Neural cell (in vitro differentiated cells): Measurements from ENCODE around the gene SLC29A4. TPM values are rescaled to one million over a fixed set of nuclear protein-coding genes. Genes with fewer than 3 reads are reported as not detected.

Experiments used
- H2AFZ ChIP-seq: fragments of 200-600, 300-800 bp; sonication (generic), shearing (Covaris generic); 2 replicates; pipeline ENCODE4 v1.6.0; 2014; ENCODE audit warnings: low read depth, mild to moderate bottlenecking, antibody characterized with exemption, low read length, moderate library complexity
- H3F3A ChIP-seq: fragments of 200-600 bp; shearing (Covaris generic); 2 replicates; pipeline ENCODE4 v1.6.1; 2016; ENCODE audit warnings: mild to moderate bottlenecking, moderate library complexity, mixed read lengths, antibody characterized with exemption, low read length; ENCODE audit not compliant: insufficient read depth, poor library complexity, severe bottlenecking
- H3K27ac ChIP-seq: fragments of 200-600, 300-800 bp; sonication (generic), shearing (Covaris generic); 2 replicates; pipeline ENCODE4 v1.5.1; 2014; ENCODE audit warnings: mild to moderate bottlenecking, low read length, moderate library complexity
- H3K27me3 ChIP-seq: fragments of 300-800, 200-600 bp; sonication (generic), shearing (Covaris generic); 2 replicates; pipeline ENCODE4 v1.6.0; 2014; ENCODE audit warnings: mild to moderate bottlenecking, low read depth, low read length, moderate library complexity; ENCODE audit not compliant: insufficient read depth
- H3K36me3 ChIP-seq: fragments of 300-800, 200-600 bp; sonication (generic), shearing (Covaris generic); 2 replicates; pipeline ENCODE4 v1.5.1; 2014; ENCODE audit warnings: mild to moderate bottlenecking, antibody characterized with exemption, low read length, moderate library complexity; ENCODE audit not compliant: insufficient read depth
- H3K4me2 ChIP-seq: fragments of 300-800, 200-600 bp; sonication (generic), shearing (Covaris generic); 2 replicates; pipeline ENCODE4 v1.6.0; 2014; ENCODE audit warnings: mild to moderate bottlenecking, low read length
- H3K4me3 ChIP-seq: fragments of 300-800, 200-600 bp; sonication (generic), shearing (Covaris generic); 2 replicates; pipeline ENCODE4 v1.5.1; 2014; ENCODE audit warnings: mild to moderate bottlenecking, low read length, moderate library complexity
- H3K79me2 ChIP-seq: fragments of 200-600 bp; shearing (Covaris generic); replicated peaks from 2 replicates; pipeline ENCODE4 v1.6.0; 2014; ENCODE audit warnings: mild to moderate bottlenecking, low read length, moderate library complexity; ENCODE audit not compliant: insufficient read depth
- H3K9ac ChIP-seq: fragments of 300-800, 200-600 bp; sonication (generic), shearing (Covaris generic); 2 replicates; pipeline ENCODE4 v1.6.1; 2016; ENCODE audit warnings: mild to moderate bottlenecking, low read length, mixed read lengths
- H3K9me2 ChIP-seq: fragments of 200-600 bp; shearing (Covaris generic); 2 replicates; pipeline ENCODE4 v1.6.1; 2016; ENCODE audit warnings: mild to moderate bottlenecking, low read length, mixed read lengths; ENCODE audit not compliant: insufficient read depth
- H3K9me3 ChIP-seq: fragments of 200-600, 300-800 bp; sonication (generic), shearing (Covaris generic); 2 replicates; pipeline ENCODE4 v1.6.1; 2016; ENCODE audit warnings: mild to moderate bottlenecking, mixed run types, low read length, moderate library complexity, mixed read lengths
- H4K20me1 ChIP-seq: fragments of 200-600 bp; shearing (Covaris generic); 2 replicates; pipeline ENCODE4 v1.6.1; 2016; ENCODE audit warnings: mild to moderate bottlenecking, mixed run types; ENCODE audit not compliant: insufficient read depth
- CTCF ChIP-seq: fragments of 450-650 bp; IDR thresholded peaks from 2 replicates; pipeline ENCODE4 v1.5.1; 2014; ENCODE audit warnings: antibody characterized with exemption, mild to moderate bottlenecking, moderate library complexity; ENCODE audit not compliant: poor library complexity, severe bottlenecking
- EP300 ChIP-seq: fragments of 450-650 bp; conservative IDR thresholded peaks from 2 replicates; pipeline ENCODE4 v1.6.1; 2014; ENCODE audit warnings: antibody characterized with exemption, mild to moderate bottlenecking, moderate library complexity; ENCODE audit not compliant: poor library complexity, severe bottlenecking
- EZH2 ChIP-seq: fragments of 200-600, 300-800 bp; shearing (Covaris generic), sonication (generic); IDR thresholded peaks from 2 replicates; pipeline ENCODE4 v1.6.1; 2014; ENCODE audit warnings: antibody characterized with exemption, low read length, borderline replicate concordance, mild to moderate bottlenecking; ENCODE audit not compliant: insufficient read depth, poor library complexity, severe bottlenecking
- MXI1 ChIP-seq: fragments of 450-650 bp; conservative IDR thresholded peaks from 2 replicates; pipeline ENCODE4 v1.6.1; 2014; ENCODE audit warnings: antibody characterized with exemption, mild to moderate bottlenecking; ENCODE audit not compliant: poor library complexity, severe bottlenecking
- POLR2AphosphoS5 ChIP-seq: IDR thresholded peaks from 2 replicates; pipeline ENCODE4 v1.6.1; 2012
- RAD21 ChIP-seq: fragments of 450-650 bp; conservative IDR thresholded peaks from 2 replicates; pipeline ENCODE4 v1.6.1; 2014; ENCODE audit warnings: antibody characterized with exemption, mild to moderate bottlenecking, moderate library complexity
- REST ChIP-seq: IDR thresholded peaks from 2 replicates; pipeline ENCODE4 v1.6.1; 2012; ENCODE audit warnings: borderline replicate concordance
- SMC3 ChIP-seq: fragments of 450-650 bp; conservative IDR thresholded peaks from 2 replicates; pipeline ENCODE4 v1.6.1; 2014; ENCODE audit warnings: antibody characterized with exemption, mild to moderate bottlenecking, moderate library complexity; ENCODE audit not compliant: poor library complexity
- TAF1 ChIP-seq: IDR thresholded peaks from 2 replicates; pipeline ENCODE4 v1.6.1; 2012; ENCODE audit warnings: low read depth
- polyA minus RNA-seq: library from RNA; depleted of rRNA, polyadenylated mRNA; stranded (reverse); fragments of >200 nt; gene quantifications from 2 replicates; pipeline ENCODE4 v1.2.3, GENCODE V29; 2014
- polyA plus RNA-seq: library from polyadenylated mRNA; depleted of rRNA; stranded (reverse); fragments of >200 nt; gene quantifications from 2 replicates; pipeline ENCODE4 v1.2.3, GENCODE V29; 2014

The SLC29A4 gene
- polyA plus RNA-seq (32.4 and 37.1 TPM in 2 replicates), polyA minus RNA-seq (36.6 and 45.8 TPM in 2 replicates)

GRCh38 chr7:5282543-5283316 is at the start of gene SLC29A4:
Gene SLC29A4 (plus strand): TSS chr7:5282943. CDS start chr7:5287817, 4,874 bp downstream.
- no peaks in the 10 kb centered on the region for H3K36me3 ChIP-seq
- no peaks in the 10 kb centered on the region for H4K20me1 ChIP-seq
- H3K4me3 ChIP-seq, result peak within 1 kb of the TSS; percentile 87
- H2AFZ ChIP-seq, result no peak within 1 kb of the TSS
- peaks cover 16% of the 10 kb centered on the region for H3K79me2 ChIP-seq
- no peaks in the 10 kb centered on the region for H3K27me3 ChIP-seq
- peak within 1 kb of the TSS; percentile 82 for H3K9ac ChIP-seq
- no peaks in the 10 kb centered on the region for H3F3A ChIP-seq
- peak within 1 kb of the TSS; percentile 55 for H3K4me2 ChIP-seq
- peak within 1 kb of the TSS; percentile 31 for H3K27ac ChIP-seq
- TF ChIP-seq RAD21 (no peak), TAF1 (no peak), POLR2AphosphoS5 (peak; percentile 64), REST (no peak), CTCF (no peak)
- no peaks in the 10 kb centered on the region for H3K9me3 ChIP-seq
- no peaks in the 10 kb centered on the region for H3K9me2 ChIP-seq

GRCh38 chr7:5234852-5235831 is 47.6 kb upstream of the SLC29A4 start:
- Histone ChIP-seq H3K27ac (no peak overlapping the region), H4K20me1 (no peaks in the 10 kb centered on the region), H3K79me2 (no peaks in the 10 kb centered on the region), H3K4me2 (no peak overlapping the region), H3K4me3 (no peak overlapping the region), H3K27me3 (no peaks in the 10 kb centered on the region), H3K9me3 (no peaks in the 10 kb centered on the region), H3K9me2 (no peaks in the 10 kb centered on the region), H3F3A (no peaks in the 10 kb centered on the region), H2AFZ (no peak overlapping the region), H3K9ac (no peak overlapping the region), H3K36me3 (no peaks in the 10 kb centered on the region)
- TF ChIP-seq MXI1 (no peak), SMC3 (no peak), RAD21 (no peak), EP300 (no peak), EZH2 (no peak), POLR2AphosphoS5 (no peak), TAF1 (no peak), REST (no peak), CTCF (no peak)
